Loucy (cell line): ENCODE results near the gene TM9SF1.
"Not testable (repeated sequence)": the region's sequence is repeated elsewhere in the genome, so short reads cannot be mapped to it uniquely, and the experiment has no call there.

Experiments
- H2AFZ ChIP-seq: fragments of 200-600 bp; sonication (generic); 2 replicates; pipeline ENCODE4 v1.6.0; 2016; ENCODE audit warnings: antibody characterized with exemption, mild to moderate bottlenecking, low read length, moderate library complexity
- H3F3A ChIP-seq: fragments of 200-600 bp; 2 replicates; pipeline ENCODE4 v1.6.0; 2016; ENCODE audit warnings: antibody characterized with exemption, low read depth, mild to moderate bottlenecking
- H3K27me3 ChIP-seq: fragments of 200-600 bp; sonication (generic); 2 replicates; pipeline ENCODE4 v1.6.1; 2014; ENCODE audit warnings: low read length, mild to moderate bottlenecking; ENCODE audit not compliant: insufficient read depth, poor library complexity, severe bottlenecking
- H3K36me3 ChIP-seq: fragments of 200-600 bp; sonication (generic); 2 replicates; pipeline ENCODE4 v1.6.1; 2016; ENCODE audit warnings: low read length; ENCODE audit not compliant: insufficient read depth
- H3K4me1 ChIP-seq: fragments of 200-600 bp; sonication (generic); 2 replicates; pipeline ENCODE4 v1.5.1; 2014; ENCODE audit warnings: low read length, mild to moderate bottlenecking; ENCODE audit not compliant: insufficient read depth, poor library complexity, severe bottlenecking
- H3K4me2 ChIP-seq: fragments of 200-600 bp; sonication (generic); 2 replicates; pipeline ENCODE4 v1.6.0; 2014; ENCODE audit warnings: antibody characterized with exemption, low read length, low read depth, mild to moderate bottlenecking; ENCODE audit not compliant: poor library complexity, severe bottlenecking
- H3K4me3 ChIP-seq: fragments of 200-600 bp; sonication (generic); 2 replicates; pipeline ENCODE4 v1.5.1; 2014; ENCODE audit warnings: low read length, mild to moderate bottlenecking, mixed read lengths; ENCODE audit not compliant: poor library complexity, severe bottlenecking
- H3K79me2 ChIP-seq: fragments of 200-600 bp; sonication (generic); 2 replicates; pipeline ENCODE4 v1.6.1; 2014; ENCODE audit warnings: low read length; ENCODE audit not compliant: insufficient read depth
- H3K9ac ChIP-seq: fragments of 200-600 bp; sonication (generic); 2 replicates; pipeline ENCODE4 v1.6.0; 2014; ENCODE audit warnings: mild to moderate bottlenecking, low read depth, low read length, moderate library complexity; ENCODE audit not compliant: poor library complexity, severe bottlenecking
- H3K9me2 ChIP-seq: fragments of 200-600 bp; sonication (generic); replicated peaks from 2 replicates; pipeline ENCODE4 v1.6.1; 2016; ENCODE audit warnings: low read depth, low read length, mixed read lengths
- H3K9me3 ChIP-seq: fragments of 200-600 bp; sonication (generic); 2 replicates; pipeline ENCODE4 v1.6.1; 2014; ENCODE audit warnings: mild to moderate bottlenecking, antibody characterized with exemption, low read length, low read depth; ENCODE audit not compliant: insufficient read depth
- H4K20me1 ChIP-seq: fragments of 200-600 bp; sonication (generic); 2 replicates; pipeline ENCODE4 v1.6.0; 2014; ENCODE audit warnings: antibody characterized with exemption, low read length, mild to moderate bottlenecking; ENCODE audit not compliant: insufficient read depth, poor library complexity, severe bottlenecking
- CTCF ChIP-seq: fragments of 200-600 bp; sonication (generic); conservative IDR thresholded peaks from 2 replicates; pipeline ENCODE4 v1.5.1; 2014; ENCODE audit warnings: mild to moderate bottlenecking, antibody characterized with exemption, low read length
- EZH2phosphoT487 ChIP-seq: fragments of 200-600 bp; IDR thresholded peaks from 2 replicates; pipeline ENCODE4 v1.6.1; 2018; ENCODE audit warnings: antibody characterized with exemption, mild to moderate bottlenecking, moderate library complexity, borderline replicate concordance

TM9SF1 gene

DNA sequence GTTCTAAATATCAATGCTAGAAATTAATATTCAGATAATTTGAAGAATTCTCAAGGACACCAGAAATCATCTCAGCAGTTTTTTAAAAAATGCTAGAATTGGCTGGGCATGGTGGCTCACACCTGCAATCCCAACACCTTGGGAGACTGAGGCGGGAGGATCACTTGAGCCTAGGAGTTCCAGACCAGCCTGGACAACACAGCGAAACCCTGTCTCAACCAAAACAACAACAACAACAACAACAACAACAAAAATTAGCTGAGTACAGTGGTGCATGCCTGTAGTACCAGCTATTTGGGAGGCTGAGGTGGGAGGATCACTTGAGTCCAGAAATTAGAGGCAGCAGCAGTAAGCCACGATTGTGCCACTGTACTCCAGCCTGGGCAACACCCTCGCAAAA lies 23.8 kb upstream of the TM9SF1 start:
- H4K20me1 ChIP-seq, result no peaks in the 10 kb centered on the region
- H3K4me1 ChIP-seq, result peaks cover 10% of the 10 kb centered on the region
- H3K79me2 ChIP-seq, result peaks cover 16% of the 10 kb centered on the region
- H2AFZ ChIP-seq, result no peak overlapping the region
- H3K4me3 ChIP-seq, result no peak overlapping the region
- H3K27me3 ChIP-seq, result no peaks in the 10 kb centered on the region
- TF ChIP-seq EZH2phosphoT487 (no peak), CTCF (no peak)
- no peaks in the 10 kb centered on the region for H3K9me2 ChIP-seq
- no peak overlapping the region for H3K4me2 ChIP-seq
- no peaks in the 10 kb centered on the region for H3K36me3 ChIP-seq
- H3K9me3 ChIP-seq, result no peaks in the 10 kb centered on the region
- H3F3A ChIP-seq, result peaks cover 3% of the 10 kb centered on the region; the same call in 1 of the 2 replicates
- H3K9ac ChIP-seq, result no peak overlapping the region

- H3K4me3 ChIP-seq, H3K27me3 ChIP-seq, H3K4me2 ChIP-seq, H3K9ac ChIP-seq, H3K9me2 ChIP-seq, H3K9me3 ChIP-seq, H4K20me1 ChIP-seq, H2AFZ ChIP-seq, H3F3A ChIP-seq, H3K36me3 ChIP-seq: not testable (repeated sequence)
- H3K4me1 ChIP-seq, result peaks cover 22% of the 10 kb centered on the region
- H3K79me2 ChIP-seq, result peaks cover 23% of the 10 kb centered on the region
Measured at GRCh38 chr14:24216876-24217275, 21.6 kb upstream of the TM9SF1 start.

DNA sequence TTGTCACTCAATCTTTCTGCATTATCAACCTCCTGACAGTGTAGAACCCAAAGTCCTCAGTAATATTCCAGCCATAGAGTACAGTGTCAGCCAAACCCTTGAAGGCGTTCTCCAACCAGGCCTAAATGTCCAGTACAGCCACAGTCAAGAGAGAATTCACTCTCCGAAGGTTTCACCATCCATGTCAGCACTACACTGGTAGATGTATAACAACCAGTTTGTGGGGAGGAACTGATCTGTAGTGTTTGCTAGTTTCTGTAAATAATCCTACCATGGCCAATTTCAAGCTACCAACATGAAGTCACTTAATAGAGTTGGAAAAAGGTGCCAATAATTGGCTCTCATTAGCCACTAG lies 21.1 kb upstream of the TM9SF1 start:
- Histone ChIP-seq H3F3A (peaks cover 9% of the 10 kb centered on the region; the same call in 1 of the 2 replicates), H3K4me3 (peak overlapping the region; percentile 99), H4K20me1 (no peaks in the 10 kb centered on the region), H2AFZ (no peak overlapping the region), H3K9me2 (no peaks in the 10 kb centered on the region), H3K27me3 (no peaks in the 10 kb centered on the region), H3K79me2 (peaks cover 28% of the 10 kb centered on the region), H3K4me1 (peaks cover 27% of the 10 kb centered on the region), H3K4me2 (peak overlapping the region; percentile 78), H3K9ac (no peak overlapping the region), H3K36me3 (no peaks in the 10 kb centered on the region), H3K9me3 (no peaks in the 10 kb centered on the region)
- TF ChIP-seq EZH2phosphoT487 (no peak), CTCF (no peak)
